Left lung (tissue), 10 donors: Measurements from ENCODE around the gene SPATA20. TPM values are rescaled to one million over a fixed set of nuclear protein-coding genes. Genes with fewer than 3 reads are reported as not detected.

ENCODE experiments used
- ATAC-seq: fragments of 200-7000 bp; cut with Tn5 transposase; one replicate; pipeline ENCODE4 v1.9.1; 2020; ENCODE audit warnings: moderate library complexity
- DNase-seq, 4 donors: peaks; one replicate each; pipeline ENCODE4 v3.0.0-alpha.2; 2013 to 2020
- H3K27ac ChIP-seq, 2 donors: fragments of 200-600 bp; sonication (generic) in 1 of 2; one replicate each; pipeline versions ENCODE4 v1.5.0 to v1.8.0; 2020 to 2021
- H3K27me3 ChIP-seq, 2 donors: fragments of 200-600 bp; sonication (generic) in 1 of 2; one replicate each; pipeline versions ENCODE4 v1.5.0 to v1.8.0; 2020 to 2021
- H3K36me3 ChIP-seq, 2 donors: fragments of 200-600 bp; sonication (generic) in 1 of 2; one replicate each; pipeline versions ENCODE4 v1.5.0 to v1.8.0; 2020 to 2021
- H3K4me1 ChIP-seq, 2 donors: fragments of 200-600 bp; one replicate each; pipeline ENCODE4 v1.8.0; 2021
- H3K4me3 ChIP-seq, 2 donors: fragments of 200-600 bp; sonication (generic) in 1 of 2; one replicate each; pipeline versions ENCODE4 v1.5.0 to v1.8.0; 2020 to 2021; ENCODE audit warnings: mild to moderate bottlenecking in 1 of 2
- H3K9me3 ChIP-seq, 2 donors: fragments of 200-600 bp; sonication (generic) in 1 of 2; one replicate each; pipeline versions ENCODE4 v1.5.0 to v1.8.0; 2020 to 2021
- CTCF ChIP-seq, 2 donors: fragments of 200-600 bp; sonication (generic) in 1 of 2; IDR thresholded peaks; one replicate each; pipeline versions ENCODE4 v1.5.0 to v1.8.0; 2021; ENCODE audit warnings: antibody characterized with exemption in 2 of 2
- intact Hi-C, 2 donors: fragments of 100-400 bp; cut with DNase I; formaldehyde crosslinking; loops; one replicate each; pipeline versions ENCODE4 v1.11.2 to v1.14.2; 2022
- polyA plus RNA-seq, 6 donors: library from polyadenylated mRNA; unstranded; fragments of 120-200 nt; gene quantifications; one replicate each; pipeline ENCODE4 v1.2.1, GENCODE V29; 2013; ENCODE audit not compliant: insufficient read length in 6 of 6
- total RNA-seq, 2 donors: library from RNA; stranded (reverse); fragmentation: NEBNext Ultra II Directional; extraction: Animal tissue kit (Norgen Biotek cat#: 25700); gene quantifications; one replicate each; pipeline ENCODE4 v1.2.1, GENCODE V29; 2021
- donor health status: DM: no; HTN: yes; CAD: no.
- donor health status: DM: no; HTN: no; CAD: no.

SPATA20 gene
- total and polyA plus RNA-seq, 8 donors, result 37.6 to 60.5 (median 47.7) TPM

GRCh38 chr17:50508573-50509460, 38.2 kb upstream of the SPATA20 start:
- Histone ChIP-seq H3K27me3 (no peaks in the 10 kb centered on the region), H3K9me3 (no peaks in the 10 kb centered on the region), H3K4me3 (peak overlapping the region; percentile 49 to 55), H3K36me3 (no peaks in the 10 kb centered on the region), H3K4me1 (peaks cover 0 to 14% of the 10 kb centered on the region in 2 donors), H3K27ac (peak overlapping the region; percentile 39 to 66)
- ATAC-seq, result no peak
- intact Hi-C loops, result no loop called here
- TF ChIP-seq CTCF (IDR thresholded peaks at IDR 0.05), result no peak
- DNase-seq, result peak in 2 of 4 donors; percentile 3 to 33

GRCh38 chr17:50511058-50511457, 35.9 kb upstream of the SPATA20 start:
- H3K27ac ChIP-seq, result no peak overlapping the region
- intact Hi-C loops, result no loop called here

GRCh38 chr17:50513495-50513894, 33.5 kb upstream of the SPATA20 start:
- Histone ChIP-seq H3K36me3 (no peaks in the 10 kb centered on the region), H3K4me3 (no peak overlapping the region), H3K9me3 (no peaks in the 10 kb centered on the region), H3K27me3 (no peaks in the 10 kb centered on the region), H3K27ac (no peak overlapping the region), H3K4me1 (peaks cover 0 to 13% of the 10 kb centered on the region in 2 donors)
- no peak for DNase-seq
- intact Hi-C loops, result no loop called here
- TF ChIP-seq CTCF (IDR thresholded peaks at IDR 0.05), result no peak
- ATAC-seq, result no peak

More at GRCh38 chr17:50511058-50511457, 35.9 kb upstream of the SPATA20 start:
- Histone ChIP-seq H3K4me1 (peaks cover 0 to 14% of the 10 kb centered on the region in 2 donors), H3K4me3 (no peak overlapping the region), H3K27me3 (no peaks in the 10 kb centered on the region), H3K9me3 (no peaks in the 10 kb centered on the region), H3K36me3 (no peaks in the 10 kb centered on the region)
- no peak for TF ChIP-seq CTCF (IDR thresholded peaks at IDR 0.05)
- ATAC-seq (peak; percentile 37), DNase-seq (peak in 1 of 4 donors; percentile 58)

GRCh38 chr17:50514388-50514787, 32.6 kb upstream of the SPATA20 start:
- intact Hi-C loops, result no loop called here
- DNase-seq, result no peak
- TF ChIP-seq CTCF (IDR thresholded peaks at IDR 0.05), result no peak
- Histone ChIP-seq H3K36me3 (no peaks in the 10 kb centered on the region), H3K9me3 (no peaks in the 10 kb centered on the region), H3K4me3 (no peak overlapping the region), H3K27me3 (no peaks in the 10 kb centered on the region), H3K4me1 (peaks cover 0 to 5% of the 10 kb centered on the region in 2 donors), H3K27ac (no peak overlapping the region)
- no peak for ATAC-seq

GRCh38 chr17:50514936-50515702, 31.9 kb upstream of the SPATA20 start:
- H3K27ac ChIP-seq, result no peak overlapping the region
- TF ChIP-seq CTCF (IDR thresholded peaks at IDR 0.05), result no peak

More at GRCh38 chr17:50514936-50515702, 31.9 kb upstream of the SPATA20 start:
- H3K9me3 ChIP-seq, result no peaks in the 10 kb centered on the region
- H3K4me3 ChIP-seq, result no peak overlapping the region
- DNase-seq (peak in 1 of 4 donors; percentile 42), ATAC-seq (no peak)
- H3K27me3 ChIP-seq, result no peaks in the 10 kb centered on the region
- intact Hi-C loops, result no loop called here
- no peaks in the 10 kb centered on the region for H3K36me3 ChIP-seq
- peaks cover 0 to 5% of the 10 kb centered on the region in 2 donors for H3K4me1 ChIP-seq
